OCI-LY7 (cell line): ENCODE data around the gene SURF1. TPM values are rescaled to one million over a fixed set of nuclear protein-coding genes. Genes with fewer than 3 reads are reported as not detected.

Experiments used
- BruUV-seq: library from RNA; stranded (reverse); fragments of 400-500 nt; replicated peaks from 2 replicates; lab custom pipeline; 2021; lab: Mats Ljungman, UMichigan
- CTCF ChIA-PET: fragments of 300-600 bp; sonication (Branson Sonifier 250); formaldehyde crosslinking; loops from one replicate; lab custom pipeline; 2022; ENCODE audit warnings: antibody characterized with exemption; ENCODE audit not compliant: unreplicated experiment; lab: Charles Lee
- POLR2A ChIA-PET: fragments of 300-600 bp; sonication (Branson Sonifier 250); formaldehyde crosslinking; loops from one replicate; lab custom pipeline; 2022; ENCODE audit warnings: antibody characterized with exemption; lab: Charles Lee
- DNase-seq: peaks from one replicate; pipeline ENCODE4 v3.0.0-alpha.2; 2015; ENCODE audit warnings: low spot score
- H2AFZ ChIP-seq: fragments of 200-600 bp; sonication (generic), shearing (Covaris generic); 2 replicates; pipeline ENCODE4 v1.6.1; 2014; ENCODE audit warnings: mild to moderate bottlenecking, antibody characterized with exemption, low read length, moderate library complexity
- H3K27ac ChIP-seq: fragments of 200-600 bp; sonication (generic); 2 replicates; pipeline ENCODE4 v1.5.1; 2014; ENCODE audit warnings: mixed run types, low read depth, mild to moderate bottlenecking, moderate library complexity, low read length, inconsistent platforms; ENCODE audit not compliant: poor library complexity, severe bottlenecking
- H3K36me3 ChIP-seq: fragments of 200-600 bp; sonication (generic); 2 replicates; pipeline ENCODE4 v1.6.1; 2014; ENCODE audit warnings: mild to moderate bottlenecking, antibody characterized with exemption, low read length, moderate library complexity, mixed read lengths; ENCODE audit not compliant: insufficient read depth
- H3K4me1 ChIP-seq: fragments of 200-600 bp; sonication (generic); 2 replicates; pipeline ENCODE4 v1.5.1; 2014; ENCODE audit warnings: mild to moderate bottlenecking, low read length; ENCODE audit not compliant: insufficient read depth, poor library complexity, severe bottlenecking
- H3K4me2 ChIP-seq: fragments of 200-600 bp; sonication (generic); 2 replicates; pipeline ENCODE4 v1.6.1; 2014; ENCODE audit warnings: mild to moderate bottlenecking, low read length
- H3K4me3 ChIP-seq: fragments of 200-600 bp; sonication (generic); 2 replicates; pipeline ENCODE4 v1.5.1; 2014; ENCODE audit warnings: mild to moderate bottlenecking, low read depth, low read length; ENCODE audit not compliant: poor library complexity, severe bottlenecking
- H3K79me2 ChIP-seq: fragments of 200-600 bp; sonication (generic); 2 replicates; pipeline ENCODE4 v1.6.1; 2016; ENCODE audit warnings: low read depth, mild to moderate bottlenecking, low read length, moderate library complexity, mixed read lengths; ENCODE audit not compliant: insufficient read depth
- H3K9me2 ChIP-seq: fragments of 200-600 bp; sonication (generic); 2 replicates; pipeline ENCODE4 v1.6.1; 2016; ENCODE audit warnings: mild to moderate bottlenecking, low read length, mixed read lengths; ENCODE audit not compliant: insufficient read depth
- H3K9me3 ChIP-seq: fragments of 200-600 bp; sonication (generic); 2 replicates; pipeline ENCODE4 v1.6.1; 2014; ENCODE audit warnings: mild to moderate bottlenecking, mixed run types, low read length, mixed read lengths
- H4K20me1 ChIP-seq: fragments of 200-600 bp; sonication (generic); 2 replicates; pipeline ENCODE4 v1.6.1; 2014; ENCODE audit warnings: mild to moderate bottlenecking, antibody characterized with exemption, low read length, moderate library complexity, mixed read lengths; ENCODE audit not compliant: insufficient read depth
- EZH2phosphoT487 ChIP-seq: fragments of 200-600 bp; sonication (generic); IDR thresholded peaks from 2 replicates; pipeline ENCODE4 v1.6.1; 2018; ENCODE audit warnings: low read depth, borderline replicate concordance, mild to moderate bottlenecking, mixed run types, antibody characterized with exemption, low read length, moderate library complexity, mixed read lengths
- intact Hi-C: fragments of 100-400 bp; cut with micrococcal nuclease; formaldehyde crosslinking; loops from one replicate; pipeline ENCODE4 v1.10.0; 2022; ENCODE audit not compliant: unreplicated experiment
- total RNA-seq, 2 experiments: library from RNA; depleted of rRNA in 1 of 2; stranded (reverse); fragments of >200 nt in 1 of 2; shearing (Covaris generic) in 1 of 2; gene quantifications; 2 replicates each; pipeline ENCODE4 v1.2.3, GENCODE V29; 2014 to 2022
- TF ChIP-seq, protein P1 (sequence below): fragments of 200-600 bp; sonication (generic); conservative IDR thresholded peaks from 2 replicates; pipeline ENCODE4 v1.5.1; 2014; ENCODE audit warnings: mild to moderate bottlenecking, antibody characterized with exemption, low read length, moderate library complexity, mixed read lengths

SURF1 gene
- total RNA-seq, 2 experiments from 2014 or later, result 22.9 to 38.9 TPM

GRCh38 chr9:133367221-133367620 lies 10.9 kb upstream of the SURF1 start:
- Histone ChIP-seq H4K20me1 (peaks cover 14% of the 10 kb centered on the region; the same call in 1 of the 2 replicates), H3K9me3 (no peaks in the 10 kb centered on the region), H3K79me2 (peaks cover 40% of the 10 kb centered on the region), H3K9me2 (no peaks in the 10 kb centered on the region), H3K4me1 (peaks cover 22% of the 10 kb centered on the region), H3K27ac (no peak overlapping the region), H2AFZ (no peak overlapping the region), H3K4me3 (no peak overlapping the region), H3K4me2 (no peak overlapping the region), H3K36me3 (peaks cover 92% of the 10 kb centered on the region)
- intact Hi-C loops, result no loop called here
- TF ChIP-seq, protein P1, sequence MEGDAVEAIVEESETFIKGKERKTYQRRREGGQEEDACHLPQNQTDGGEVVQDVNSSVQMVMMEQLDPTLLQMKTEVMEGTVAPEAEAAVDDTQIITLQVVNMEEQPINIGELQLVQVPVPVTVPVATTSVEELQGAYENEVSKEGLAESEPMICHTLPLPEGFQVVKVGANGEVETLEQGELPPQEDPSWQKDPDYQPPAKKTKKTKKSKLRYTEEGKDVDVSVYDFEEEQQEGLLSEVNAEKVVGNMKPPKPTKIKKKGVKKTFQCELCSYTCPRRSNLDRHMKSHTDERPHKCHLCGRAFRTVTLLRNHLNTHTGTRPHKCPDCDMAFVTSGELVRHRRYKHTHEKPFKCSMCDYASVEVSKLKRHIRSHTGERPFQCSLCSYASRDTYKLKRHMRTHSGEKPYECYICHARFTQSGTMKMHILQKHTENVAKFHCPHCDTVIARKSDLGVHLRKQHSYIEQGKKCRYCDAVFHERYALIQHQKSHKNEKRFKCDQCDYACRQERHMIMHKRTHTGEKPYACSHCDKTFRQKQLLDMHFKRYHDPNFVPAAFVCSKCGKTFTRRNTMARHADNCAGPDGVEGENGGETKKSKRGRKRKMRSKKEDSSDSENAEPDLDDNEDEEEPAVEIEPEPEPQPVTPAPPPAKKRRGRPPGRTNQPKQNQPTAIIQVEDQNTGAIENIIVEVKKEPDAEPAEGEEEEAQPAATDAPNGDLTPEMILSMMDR, result no peak
- no peak for TF ChIP-seq EZH2phosphoT487
- ChIA-PET POLR2A (no interaction called here), CTCF (no interaction called here)
- no TSS peak for BruUV-seq
- DNase-seq, result no peak

- peaks cover 14% of the 10 kb centered on the region for H3K4me1 ChIP-seq
Measured at GRCh38 chr9:133366435-133366834, 10.1 kb upstream of the SURF1 start.

More at GRCh38 chr9:133366435-133366834, 10.1 kb upstream of the SURF1 start:
- TF ChIP-seq EZH2phosphoT487, result no peak
- TF ChIP-seq, protein P1, result no peak
- Histone ChIP-seq H3K27ac (no peak overlapping the region), H2AFZ (no peak overlapping the region), H3K9me2 (no peaks in the 10 kb centered on the region), H4K20me1 (peaks cover 10% of the 10 kb centered on the region; the same call in 1 of the 2 replicates), H3K4me3 (no peak overlapping the region), H3K9me3 (no peaks in the 10 kb centered on the region), H3K36me3 (peaks cover 92% of the 10 kb centered on the region), H3K4me2 (no peak overlapping the region), H3K79me2 (peaks cover 32% of the 10 kb centered on the region; the same call in 1 of the 2 replicates)
- ChIA-PET POLR2A (no interaction called here), CTCF (no interaction called here)
- no peak for DNase-seq
- intact Hi-C loops, result no loop called here
- BruUV-seq, result no TSS peak
